ENCODE measurements around the gene SF3A2.

The SF3A2 gene

GRCh38 chr19:2291185-2291751 lies 54.6 kb downstream of the SF3A2 start:
- no peak for DNase-seq (ENCODE audit: low read depth)

GRCh38 chr19:2294687-2295335 lies 58.2 kb downstream of the SF3A2 start:
- no peak for DNase-seq (ENCODE audit: low read depth)

GRCh38 chr19:2296141-2296540 lies 59.5 kb downstream of the SF3A2 start:
- no peak for DNase-seq (ENCODE audit: low read depth)

Data from activated T-cell treated with anti-CD3 and anti-CD28 coated beads for 48 hours (primary cell).